ENCODE measurements around the gene SEMA4F.

SEMA4F gene

DNA sequence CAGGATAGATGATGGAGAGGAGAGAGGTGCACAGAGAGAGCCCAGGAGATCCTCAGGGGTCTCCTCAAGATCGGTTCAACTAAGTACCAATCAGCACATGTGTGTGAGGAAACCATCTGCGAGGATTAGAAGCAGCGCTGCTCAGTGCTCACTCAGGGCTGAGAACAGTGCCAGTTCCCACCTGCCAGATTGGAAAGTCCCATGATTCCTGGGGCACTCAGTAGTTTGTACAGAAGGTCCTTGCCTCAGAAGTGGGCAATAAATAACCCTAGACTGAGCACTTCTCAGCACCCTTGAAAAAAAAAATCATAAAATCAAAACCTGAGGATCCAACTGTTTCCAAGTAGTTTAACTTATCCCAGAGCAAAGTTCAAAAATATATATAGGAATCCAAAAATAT lies 53.8 kb downstream of the SEMA4F start:
- no peak overlapping the region for H3K4me3 ChIP-seq (ENCODE audit: low read length)
- no peak for TF ChIP-seq ZNF274 (IDR thresholded peaks at IDR 0.05; ENCODE audit: low read depth, low read length)

DNA sequence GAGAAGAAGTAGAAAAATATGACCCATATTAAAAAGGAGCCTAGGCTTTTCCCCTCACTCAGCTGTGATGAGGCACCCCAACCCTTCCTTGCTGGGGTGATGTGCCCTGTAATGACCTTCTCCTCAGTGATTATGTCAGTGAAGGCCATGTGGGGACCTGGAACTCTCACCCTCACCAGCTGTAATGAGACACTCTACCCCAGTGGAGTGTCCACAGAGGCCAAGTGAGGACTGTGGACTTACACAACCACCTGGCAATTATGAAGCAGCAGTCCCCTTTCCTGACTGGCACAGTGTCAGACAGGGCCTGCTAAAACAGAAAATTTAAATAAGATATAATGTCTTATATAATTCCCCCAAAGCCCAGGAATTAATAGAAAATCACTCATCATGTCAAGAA lies 54.2 kb downstream of the SEMA4F start:
- TF ChIP-seq ZNF274 (IDR thresholded peaks at IDR 0.05; ENCODE audit: low read depth, low read length), result no peak
- H3K4me3 ChIP-seq (ENCODE audit: low read length), result no peak overlapping the region

DNA sequence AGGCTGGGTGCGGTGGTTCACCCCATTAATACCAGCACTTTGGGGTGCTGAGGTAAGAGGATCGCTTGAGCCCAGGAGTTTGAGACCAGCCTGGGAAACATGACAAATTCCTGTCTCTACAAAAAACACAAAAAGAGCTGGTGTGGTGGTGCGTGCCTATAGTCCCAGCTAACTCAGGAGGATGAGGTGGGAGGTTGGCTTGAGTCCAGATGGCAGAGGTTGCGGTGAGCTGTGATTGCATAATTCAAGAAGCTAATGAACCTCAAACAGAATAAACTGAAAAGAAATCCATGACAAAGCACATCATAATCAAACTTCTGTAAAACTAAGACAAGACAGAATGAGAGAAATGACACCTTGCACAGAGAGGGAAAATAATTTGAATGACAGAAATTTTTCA lies 54.8 kb downstream of the SEMA4F start:
- no peak overlapping the region for H3K4me3 ChIP-seq (ENCODE audit: low read length)
- no peak for TF ChIP-seq ZNF274 (IDR thresholded peaks at IDR 0.05; ENCODE audit: low read depth, low read length)

DNA sequence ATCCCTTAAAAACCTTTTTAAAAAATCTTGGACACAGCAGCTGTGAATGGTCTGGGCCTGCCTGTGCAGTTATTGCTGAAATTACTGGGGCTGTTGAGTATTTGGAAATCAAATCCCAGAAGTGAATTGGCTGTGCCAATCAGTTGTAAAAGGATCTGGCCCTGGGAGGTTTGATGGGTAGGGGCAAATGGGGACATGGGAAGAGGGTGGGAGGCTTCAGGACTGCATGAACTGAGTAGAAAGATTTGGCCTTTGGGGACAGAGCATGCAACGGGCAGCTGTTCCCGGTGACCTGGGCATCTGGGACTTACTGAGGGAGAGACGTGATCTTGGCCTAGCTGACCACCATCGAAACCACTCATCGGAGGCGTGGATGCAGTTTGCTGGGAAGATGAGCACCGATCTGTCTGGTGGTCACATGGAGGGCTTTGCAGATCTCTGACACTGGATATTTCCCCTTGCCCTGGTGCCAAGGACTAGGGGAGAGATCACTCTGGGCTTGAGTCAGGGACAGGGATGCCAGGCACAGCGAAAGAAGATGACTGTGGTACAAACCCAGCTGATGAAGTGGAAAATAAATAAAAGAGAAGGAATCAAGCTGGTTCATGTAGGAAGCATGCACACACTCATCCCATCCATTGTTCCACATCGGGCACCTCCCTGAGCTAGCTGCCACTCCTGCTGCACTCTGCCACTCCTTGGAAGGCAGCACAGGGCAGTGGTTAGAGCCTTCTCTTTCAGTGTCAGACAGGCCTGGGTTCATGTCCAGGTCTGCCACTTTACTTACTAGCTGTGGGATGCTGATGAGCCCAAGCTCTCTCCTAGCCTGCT lies 58.4 kb downstream of the SEMA4F start:
- no peak overlapping the region for H3K4me3 ChIP-seq (ENCODE audit: low read length)
- TF ChIP-seq ZNF274 (IDR thresholded peaks at IDR 0.05; ENCODE audit: low read depth, low read length), result no peak

DNA sequence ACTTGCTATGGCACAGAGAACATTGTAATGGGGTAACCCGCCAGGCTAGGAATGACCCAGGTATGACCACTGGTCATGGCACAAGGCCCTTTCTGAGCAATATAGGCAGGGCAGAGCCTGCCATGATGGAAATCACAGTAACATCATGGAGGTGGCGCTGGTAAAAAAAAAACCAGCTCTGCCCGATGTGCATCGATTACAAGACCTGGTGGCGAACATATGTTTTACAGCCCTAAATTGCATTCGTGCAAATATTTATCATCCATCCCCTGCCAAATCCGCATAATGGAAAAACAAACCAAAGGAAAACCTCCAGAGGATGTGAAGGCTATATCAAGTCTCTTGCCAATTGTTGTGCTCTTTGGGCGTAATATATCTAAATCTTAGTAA lies 60.6 kb downstream of the SEMA4F start:
- TF ChIP-seq ZNF274 (IDR thresholded peaks at IDR 0.05; ENCODE audit: low read depth, low read length), result no peak
- H3K4me3 ChIP-seq (ENCODE audit: low read length), result no peak overlapping the region

DNA sequence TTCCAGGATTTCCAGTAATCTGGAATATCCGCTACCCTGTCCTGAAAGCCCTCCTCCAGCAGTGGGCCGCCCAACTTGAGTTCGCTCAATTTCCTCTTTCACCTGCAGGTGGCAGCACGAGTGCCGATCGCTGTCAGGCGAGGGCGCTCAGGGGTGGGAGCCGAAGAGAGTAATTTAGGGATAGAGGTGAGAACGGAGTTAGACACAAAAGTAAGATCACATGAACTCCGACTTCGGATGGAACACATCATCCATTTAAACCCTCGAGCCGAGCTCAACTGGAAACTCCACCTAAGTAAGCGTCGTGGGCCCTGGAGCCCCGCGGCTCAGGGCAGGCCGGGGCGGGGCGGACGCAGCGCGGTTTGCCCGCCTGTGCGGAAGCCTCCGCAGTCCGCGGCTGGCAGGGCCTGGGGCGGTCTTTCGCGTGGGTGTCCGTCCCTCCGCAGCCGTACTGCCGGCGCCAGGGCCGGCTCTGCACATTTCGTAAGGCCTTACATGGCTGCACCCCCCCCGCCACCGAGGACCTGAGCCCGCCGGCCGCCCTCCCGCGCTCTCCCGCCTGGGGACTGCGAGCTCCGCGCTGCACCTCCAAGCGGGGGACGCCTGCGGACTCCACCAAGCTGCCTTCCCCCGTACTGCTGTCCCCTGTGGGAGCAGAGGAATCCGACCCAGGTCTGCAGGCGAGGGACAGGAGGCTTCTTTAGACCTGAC lies 61.2 kb downstream of the SEMA4F start:
- H3K4me3 ChIP-seq (ENCODE audit: low read length), result peak overlapping the region; percentile 53; the same call in 1 of the 2 replicates
- no peak for TF ChIP-seq ZNF274 (IDR thresholded peaks at IDR 0.05; ENCODE audit: low read depth, low read length)

DNA sequence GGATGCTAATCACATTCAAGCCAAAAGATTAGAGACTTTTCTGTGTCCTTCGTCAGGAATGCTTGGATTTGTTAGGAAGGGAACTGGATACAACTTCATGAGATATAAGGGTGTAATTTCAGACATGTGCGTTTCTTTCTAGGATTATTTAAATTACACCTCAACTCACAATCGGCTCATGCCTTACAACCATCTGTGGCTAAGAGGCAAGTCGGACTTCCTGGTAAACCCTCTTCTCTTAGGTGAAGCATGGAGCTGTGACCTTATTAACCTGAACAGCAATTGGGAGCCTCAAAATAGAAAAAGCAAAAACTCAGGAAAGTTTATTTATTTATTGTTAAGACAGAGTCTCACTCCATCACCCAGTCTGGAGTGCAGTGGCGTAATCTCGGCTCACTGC lies 61.8 kb downstream of the SEMA4F start:
- H3K4me3 ChIP-seq (ENCODE audit: low read length), result peak overlapping the region; percentile 53; the same call in 1 of the 2 replicates
- no peak for TF ChIP-seq ZNF274 (IDR thresholded peaks at IDR 0.05; ENCODE audit: low read depth, low read length)

DNA sequence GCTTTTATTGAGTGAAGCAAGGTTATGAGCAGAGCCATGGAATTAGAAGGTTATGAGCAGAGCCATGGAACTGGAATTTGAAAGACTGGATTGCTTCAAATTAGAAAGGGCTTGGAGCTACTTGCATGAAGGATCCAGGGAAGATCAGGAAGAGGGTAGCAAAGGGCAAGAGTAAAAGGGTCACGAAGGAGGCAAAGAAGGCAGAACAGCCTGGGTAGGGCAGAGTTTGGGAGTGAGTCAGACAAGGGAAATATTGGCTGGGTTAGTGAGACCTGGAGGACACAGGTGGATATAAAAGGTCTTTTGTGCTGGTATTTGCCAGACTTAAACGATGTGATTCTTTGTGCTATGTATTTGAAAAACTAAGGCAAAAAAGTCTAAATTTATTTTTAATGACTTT lies 65.0 kb downstream of the SEMA4F start:
- H3K4me3 ChIP-seq (ENCODE audit: low read length), result no peak overlapping the region
- no peak for TF ChIP-seq ZNF274 (IDR thresholded peaks at IDR 0.05; ENCODE audit: low read depth, low read length)

DNA sequence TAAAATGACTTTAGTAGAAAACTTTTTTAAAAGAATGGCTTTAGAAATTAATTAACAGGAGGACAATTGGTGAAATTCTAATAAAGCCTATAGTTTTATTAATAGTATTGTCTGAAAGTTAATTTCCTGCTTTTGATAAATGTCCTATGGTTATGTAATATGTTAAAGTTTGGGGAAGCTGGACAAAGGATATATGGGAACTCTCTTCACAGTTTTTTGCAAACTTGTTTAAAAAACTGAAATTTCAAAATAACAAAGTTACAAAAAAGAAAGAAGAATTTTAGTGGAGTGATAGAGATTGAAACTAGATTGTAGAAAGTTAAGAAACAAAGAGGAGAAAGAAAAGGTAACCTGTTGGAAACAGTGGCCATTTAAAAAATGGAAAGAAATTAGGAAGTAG lies 67.3 kb downstream of the SEMA4F start:
- no peak overlapping the region for H3K4me3 ChIP-seq (ENCODE audit: low read length)
- no peak for TF ChIP-seq ZNF274 (IDR thresholded peaks at IDR 0.05; ENCODE audit: low read depth, low read length)

DNA sequence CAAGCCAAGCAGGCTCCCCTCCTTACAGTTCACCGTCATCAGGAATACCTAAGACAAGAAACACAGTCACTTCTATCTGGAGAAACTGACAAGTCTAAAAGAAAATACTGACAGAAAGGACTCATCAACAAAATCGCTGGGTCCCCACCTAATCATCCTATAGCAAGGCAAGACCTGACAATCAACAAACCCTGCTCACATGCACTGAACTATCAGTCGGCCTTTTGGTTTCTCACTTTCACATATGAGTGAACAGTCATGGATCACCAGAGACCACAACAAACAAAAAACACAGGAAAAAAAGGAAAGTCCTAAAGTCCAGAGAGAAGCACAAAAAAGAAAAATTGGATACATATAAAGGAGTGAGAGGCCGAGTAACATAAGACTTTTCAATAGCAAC lies 70.4 kb downstream of the SEMA4F start:
- no peak for TF ChIP-seq ZNF274 (IDR thresholded peaks at IDR 0.05; ENCODE audit: low read depth, low read length)
- H3K4me3 ChIP-seq (ENCODE audit: low read length), result no peak overlapping the region

DNA sequence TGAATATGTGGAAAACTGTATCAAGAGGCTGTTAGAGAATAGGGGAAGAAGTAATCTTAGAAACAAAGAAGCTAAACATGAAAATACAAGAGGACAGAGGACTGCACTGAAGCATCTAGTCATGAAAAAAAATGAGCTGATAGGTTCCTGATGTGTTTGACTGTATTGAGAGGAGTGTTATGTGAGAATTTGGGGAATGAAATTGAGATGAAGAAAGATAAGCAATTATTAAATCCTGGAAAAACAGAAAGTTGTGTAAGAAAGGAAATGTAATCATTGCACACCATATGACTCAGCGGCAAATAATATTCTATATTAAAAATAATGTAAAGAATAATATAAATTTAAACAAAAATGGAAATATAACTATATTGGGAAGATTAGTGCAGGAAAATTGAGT lies 71.2 kb downstream of the SEMA4F start:
- no peak overlapping the region for H3K4me3 ChIP-seq (ENCODE audit: low read length)
- no peak for TF ChIP-seq ZNF274 (IDR thresholded peaks at IDR 0.05; ENCODE audit: low read depth, low read length)

DNA sequence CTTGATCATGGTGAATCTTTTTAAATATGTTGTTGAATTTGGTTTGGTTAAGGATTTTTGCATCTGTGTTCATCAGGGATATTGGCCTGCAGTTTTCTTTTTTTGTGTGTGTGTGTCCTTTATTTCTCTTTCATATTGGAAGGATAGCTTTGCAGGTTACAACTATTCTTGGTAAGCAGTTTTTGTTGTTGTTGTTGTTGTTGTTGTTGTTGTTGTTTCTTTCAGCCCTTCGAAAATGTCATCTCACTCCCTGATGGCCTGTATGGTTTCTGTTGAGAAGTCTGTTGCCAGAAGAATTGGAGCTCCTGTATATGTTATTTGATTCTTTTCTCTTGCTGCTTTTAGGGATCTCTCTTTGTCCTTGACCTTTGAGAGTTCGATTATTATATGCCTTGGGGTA lies 74.8 kb downstream of the SEMA4F start:
- no peak overlapping the region for H3K4me3 ChIP-seq (ENCODE audit: low read length)
- TF ChIP-seq ZNF274 (IDR thresholded peaks at IDR 0.05; ENCODE audit: low read depth, low read length), result no peak

DNA sequence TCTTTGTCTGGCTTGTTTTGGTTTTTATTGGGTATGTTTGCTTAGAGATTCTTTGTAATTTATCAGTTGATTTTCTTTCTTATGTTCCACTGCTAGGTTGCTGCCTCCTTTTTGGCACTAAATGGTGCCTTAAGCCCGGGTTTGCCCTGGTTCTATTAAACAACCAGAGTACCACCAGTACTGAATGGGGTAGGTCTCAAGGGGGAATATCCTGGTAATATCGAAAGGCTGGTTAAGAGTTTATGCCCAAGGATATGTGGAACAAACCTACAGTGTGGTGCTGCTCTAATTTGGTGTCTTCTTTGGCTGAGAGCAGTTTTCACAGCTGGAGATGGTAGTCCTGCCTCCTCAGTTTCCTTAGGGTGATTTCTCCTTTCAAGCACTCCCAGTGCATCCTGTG lies 76.5 kb downstream of the SEMA4F start:
- no peak for TF ChIP-seq ZNF274 (IDR thresholded peaks at IDR 0.05; ENCODE audit: low read depth, low read length)

More for the DNA sequence above, 76.5 kb downstream of the SEMA4F start:
- no peak overlapping the region for H3K4me3 ChIP-seq (ENCODE audit: low read length)

All from GM08714 (cell line).